AG09319 (cell line): ENCODE data around the gene LYVE1.

Experiments used
- DNase-seq: peaks from one replicate; pipeline ENCODE4 v3.0.0-alpha.2; 2010; ENCODE audit warnings: low read depth; ENCODE audit errors: extremely low read depth
- CTCF ChIP-seq: IDR thresholded peaks from 2 replicates; pipeline ENCODE4 v1.5.1; 2011; ENCODE audit warnings: low read depth, mild to moderate bottlenecking, inconsistent platforms, low read length, moderate library complexity

LYVE1 gene

GRCh38 chr11:10538924-10539323 is 29.5 kb downstream of the LYVE1 start:
- no peak for TF ChIP-seq CTCF
- no peak for DNase-seq

DNA sequence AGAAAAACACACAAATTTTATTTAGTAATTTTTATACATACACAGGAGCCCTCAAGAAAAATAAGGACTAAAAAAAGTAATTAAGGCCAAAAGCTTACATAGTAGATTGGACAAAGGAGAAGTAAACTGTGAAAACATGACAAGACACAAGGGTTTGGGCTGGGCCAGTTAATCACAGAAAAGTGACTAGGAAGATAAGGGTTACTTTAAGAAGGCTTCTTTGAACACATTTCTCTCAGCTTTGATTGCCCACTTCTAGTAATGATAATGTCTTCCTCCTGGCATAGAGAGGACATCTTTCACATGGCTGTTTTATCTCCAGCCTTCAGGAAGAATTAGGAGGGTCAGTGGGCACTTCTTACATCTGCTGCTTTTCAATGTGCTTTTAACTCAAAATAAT is 30.9 kb downstream of the LYVE1 start:
- no peak for DNase-seq
- TF ChIP-seq CTCF, result no peak

DNA sequence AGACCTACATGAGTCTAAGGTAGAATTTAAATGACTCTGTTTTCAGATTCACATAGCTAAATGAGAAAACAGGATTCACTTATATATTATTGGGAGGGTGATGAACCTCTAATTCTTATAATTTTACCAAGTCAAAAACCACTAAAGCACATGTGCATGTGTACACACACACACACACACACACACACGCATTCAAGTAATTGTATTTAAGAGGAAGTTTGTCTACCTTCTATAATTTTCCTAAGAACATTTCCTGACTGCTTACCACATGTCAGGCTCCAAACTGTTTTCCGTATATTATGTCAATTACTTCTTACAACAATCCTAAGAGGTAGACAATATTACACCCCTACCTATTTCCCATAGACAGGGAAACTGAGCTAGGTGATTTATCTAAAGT is 34.1 kb downstream of the LYVE1 start:
- no peak for DNase-seq
- no peak for TF ChIP-seq CTCF

DNA sequence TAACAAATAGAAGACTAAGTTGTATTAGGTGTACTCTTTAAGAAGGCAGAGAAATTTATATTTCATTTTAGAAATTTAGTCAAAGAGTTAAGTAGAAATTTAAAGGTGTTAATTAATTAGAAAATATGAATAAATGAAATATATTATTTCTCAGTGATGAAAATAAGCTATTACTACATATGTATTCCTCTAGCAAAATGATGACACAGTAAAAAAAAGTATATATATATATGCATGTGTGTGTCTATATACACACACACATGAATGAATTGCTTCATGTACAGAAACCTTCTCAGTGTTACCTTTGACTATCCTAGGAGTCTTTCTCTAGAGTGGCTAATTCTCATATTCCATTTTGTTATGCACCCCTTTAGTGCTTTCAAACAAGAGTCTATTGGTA is 35.1 kb downstream of the LYVE1 start:
- TF ChIP-seq CTCF, result no peak
- no peak for DNase-seq

- no peak for DNase-seq
- TF ChIP-seq CTCF, result no peak
Measured at GRCh38 chr11:10532526-10532925, 35.9 kb downstream of the LYVE1 start.

DNA sequence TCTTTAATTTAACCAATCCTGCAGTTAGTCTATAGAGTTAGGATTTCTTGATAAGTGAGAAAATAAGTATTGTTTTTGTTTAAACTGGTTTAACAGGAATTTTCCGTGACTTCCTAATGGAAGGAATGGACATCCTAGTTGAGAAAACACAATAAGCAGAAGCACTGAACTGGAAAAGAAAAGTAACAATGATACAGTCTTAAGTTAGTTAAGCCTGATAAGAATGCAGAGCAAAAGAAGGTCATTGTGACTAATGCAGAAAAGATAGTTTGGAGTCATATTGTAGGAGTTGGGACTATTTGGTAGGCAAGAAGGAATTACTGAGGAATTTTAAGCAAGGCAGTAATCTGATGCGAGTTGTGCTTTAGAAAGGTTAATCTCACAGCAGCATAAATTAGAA is 39.2 kb downstream of the LYVE1 start:
- no peak for DNase-seq
- no peak for TF ChIP-seq CTCF

GRCh38 chr11:10528121-10528520 is 40.3 kb downstream of the LYVE1 start:
- DNase-seq, result no peak

More at GRCh38 chr11:10528121-10528520, 40.3 kb downstream of the LYVE1 start:
- no peak for TF ChIP-seq CTCF
